Caco-2 (cell line): ENCODE measurements around the gene BMP10. TPM values are rescaled to one million over a fixed set of nuclear protein-coding genes. Genes with fewer than 3 reads are reported as not detected.

Experiments used
- BruUV-seq: library from RNA; stranded (reverse); fragments of 400-500 nt; replicated peaks from 2 replicates; lab custom pipeline; 2021; lab: Mats Ljungman, UMichigan
- CTCF ChIA-PET: fragments of 300-600 bp; sonication (Branson Sonifier 250); formaldehyde crosslinking; loops from one replicate; lab custom pipeline; 2022; ENCODE audit warnings: antibody characterized with exemption; lab: Charles Lee
- POLR2A ChIA-PET: fragments of 300-600 bp; sonication (Branson Sonifier 250); formaldehyde crosslinking; loops from one replicate; lab custom pipeline; 2022; ENCODE audit warnings: antibody characterized with exemption; lab: Charles Lee
- DNase-seq, 2 experiments: peaks; one replicate each; pipeline versions ENCODE4 v3.0.0 to v3.0.0-alpha.2; 2020 to 2022
- H3K27me3 ChIP-seq: replicated peaks from 2 replicates; pipeline ENCODE4 v1.6.0; 2011; ENCODE audit warnings: low read length; ENCODE audit not compliant: control insufficient read depth, insufficient read depth
- H3K36me3 ChIP-seq: 2 replicates; pipeline ENCODE4 v1.5.1; 2011; ENCODE audit warnings: low read length; ENCODE audit not compliant: control insufficient read depth, insufficient read depth
- H3K4me1 ChIP-seq: fragments of 250-450 bp; sonication (Bioruptor Pico); 2 replicates; pipeline ENCODE4 v1.5.1; 2020; ENCODE audit warnings: mild to moderate bottlenecking
- H3K4me3 ChIP-seq: 2 replicates; pipeline ENCODE4 v1.5.1; 2011; ENCODE audit warnings: low read depth, mild to moderate bottlenecking, control low read depth, low read length
- H3K9me3 ChIP-seq: fragments of 250-450 bp; sonication (Bioruptor Pico); 2 replicates; pipeline ENCODE4 v1.5.1; 2020; ENCODE audit warnings: mild to moderate bottlenecking, moderate library complexity
- H3K27ac Mint-ChIP-seq: one replicate; pipeline ENCODE4 v1.8.0; 2022; ENCODE audit warnings: mixed read lengths; ENCODE audit not compliant: unreplicated experiment
- H3K27me3 Mint-ChIP-seq: one replicate; pipeline ENCODE4 v1.8.0; 2022; ENCODE audit warnings: mixed read lengths; ENCODE audit not compliant: insufficient read depth, unreplicated experiment
- H3K36me3 Mint-ChIP-seq: one replicate; pipeline ENCODE4 v1.8.0; 2022; ENCODE audit warnings: mild to moderate bottlenecking, mixed read lengths; ENCODE audit not compliant: insufficient read depth, unreplicated experiment
- H3K4me1 Mint-ChIP-seq: one replicate; pipeline ENCODE4 v1.8.0; 2022; ENCODE audit warnings: low read depth, mixed read lengths; ENCODE audit not compliant: unreplicated experiment
- H3K4me3 Mint-ChIP-seq: one replicate; pipeline ENCODE4 v1.8.0; 2022; ENCODE audit warnings: mild to moderate bottlenecking, moderate library complexity, mixed read lengths; ENCODE audit not compliant: unreplicated experiment
- H3K9me3 Mint-ChIP-seq: one replicate; pipeline ENCODE4 v1.8.0; 2022; ENCODE audit warnings: mixed read lengths; ENCODE audit not compliant: unreplicated experiment
- CTCF ChIP-seq, 2 experiments: fragments of 200-600 bp in 1 of 2; IDR thresholded peaks; 1 replicate in 1 of 2; 2 replicates in 1 of 2; pipeline versions ENCODE4 v1.5.1 to v1.8.0; 2011 to 2022; ENCODE audit warnings: antibody characterized with exemption in 1 of 2, control low read depth in 1 of 2, inconsistent platforms in 1 of 2, low read depth in 1 of 2, low read length in 1 of 2, mild to moderate bottlenecking in 1 of 2, moderate library complexity in 1 of 2; ENCODE audit not compliant: insufficient read depth in 1 of 2, severe bottlenecking in 1 of 2, unreplicated experiment in 1 of 2
- intact Hi-C: fragments of 100-400 bp; cut with micrococcal nuclease; formaldehyde crosslinking; loops from one replicate; pipeline ENCODE4 v1.10.0; 2022; ENCODE audit not compliant: unreplicated experiment
- total RNA-seq: library from RNA; stranded (reverse); gene quantifications from 2 replicates; pipeline ENCODE4 v1.2.3, GENCODE V29; 2022

BMP10 gene
- total RNA-seq, 1 experiment from 2014 or later, result not detected

GRCh38 chr2:68879296-68879695 is 8.1 kb upstream of the BMP10 start:
- H3K27ac Mint-ChIP-seq, result peak overlapping the region; percentile 48
- Histone ChIP-seq H3K4me1 (peaks cover 31% of the 10 kb centered on the region), H3K36me3 (no peaks in the 10 kb centered on the region), H3K9me3 (peaks cover 3% of the 10 kb centered on the region; the same call in 1 of the 2 replicates), H3K4me3 (no peak overlapping the region), H3K27me3 (no peaks in the 10 kb centered on the region)
- BruUV-seq, result no TSS peak
- no peaks in the 10 kb centered on the region for H3K36me3 Mint-ChIP-seq
- CTCF ChIA-PET, result interaction anchor here (0.5 to 1.2 kb wide), 3 partner anchors 46 to 128 kb away, joined by 3 to 4 read pairs (median 3); no protein-coding TSS in a partner anchor
- peaks cover 7% of the 10 kb centered on the region for H3K4me1 Mint-ChIP-seq
- H3K4me3 Mint-ChIP-seq, result no peak overlapping the region
- TF ChIP-seq CTCF (IDR thresholded peaks at IDR 0.05; ENCODE audit: insufficient read depth in 1 of 2, low read depth in 1 of 2, low read length in 1 of 2, severe bottlenecking in 1 of 2, unreplicated experiment in 1 of 2), result no peak
- peak; percentile 65 to 75 for DNase-seq
- H3K9me3 Mint-ChIP-seq, result peaks cover 10% of the 10 kb centered on the region
- POLR2A ChIA-PET, result no interaction called here
- no peaks in the 10 kb centered on the region for H3K27me3 Mint-ChIP-seq
- intact Hi-C loops, result loop anchor here (1.0 kb wide), 1 partner anchor 10 kb away; no protein-coding TSS in a partner anchor

- ChIA-PET POLR2A (no interaction called here), CTCF (interaction anchor here (0.5 to 1.2 kb wide), 3 partner anchors 47 to 127 kb away, joined by 3 to 4 read pairs (median 3); no protein-coding TSS in a partner anchor)
- peaks cover 7% of the 10 kb centered on the region for H3K4me1 Mint-ChIP-seq
- H3K36me3 Mint-ChIP-seq, result no peaks in the 10 kb centered on the region
- no peaks in the 10 kb centered on the region for H3K36me3 ChIP-seq
- H3K27ac Mint-ChIP-seq, result peak overlapping the region; percentile 48
- peaks cover 10% of the 10 kb centered on the region for H3K9me3 Mint-ChIP-seq
- intact Hi-C loops, result loop anchor here (1.0 kb wide), 1 partner anchor 11 kb away; no protein-coding TSS in a partner anchor
- no TSS peak for BruUV-seq
- DNase-seq, result no peak
- TF ChIP-seq CTCF (IDR thresholded peaks at IDR 0.05; ENCODE audit: insufficient read depth in 1 of 2, low read depth in 1 of 2, low read length in 1 of 2, severe bottlenecking in 1 of 2, unreplicated experiment in 1 of 2), result no peak
- H3K27me3 ChIP-seq, result no peaks in the 10 kb centered on the region
- H3K9me3 ChIP-seq, result peaks cover 3% of the 10 kb centered on the region; the same call in 1 of the 2 replicates
- H3K4me3 Mint-ChIP-seq, result no peak overlapping the region
- no peaks in the 10 kb centered on the region for H3K27me3 Mint-ChIP-seq
- no peak overlapping the region for H3K4me3 ChIP-seq
- H3K4me1 ChIP-seq, result peaks cover 31% of the 10 kb centered on the region
Observed at GRCh38 chr2:68878753-68879152, 7.6 kb upstream of the BMP10 start.

- no peaks in the 10 kb centered on the region for H3K27me3 ChIP-seq
- CTCF ChIA-PET, result interaction anchor here (0.8 kb wide), 1 partner anchor 49 kb away, joined by 5 read pairs; no protein-coding TSS in a partner anchor
- no peak for DNase-seq
Observed at GRCh38 chr2:68878071-68878711, 7.0 kb upstream of the BMP10 start.

More at GRCh38 chr2:68878071-68878711, 7.0 kb upstream of the BMP10 start:
- POLR2A ChIA-PET, result no interaction called here
- intact Hi-C loops, result no loop called here
- Histone ChIP-seq H3K36me3 (no peaks in the 10 kb centered on the region), H3K9me3 (peaks cover 3% of the 10 kb centered on the region; the same call in 1 of the 2 replicates), H3K4me1 (peaks cover 31% of the 10 kb centered on the region), H3K4me3 (no peak overlapping the region)
- peaks cover 10% of the 10 kb centered on the region for H3K9me3 Mint-ChIP-seq
- TF ChIP-seq CTCF (IDR thresholded peaks at IDR 0.05; ENCODE audit: insufficient read depth in 1 of 2, low read depth in 1 of 2, low read length in 1 of 2, severe bottlenecking in 1 of 2, unreplicated experiment in 1 of 2), result no peak
- no peaks in the 10 kb centered on the region for H3K36me3 Mint-ChIP-seq
- H3K27me3 Mint-ChIP-seq, result no peaks in the 10 kb centered on the region
- H3K4me1 Mint-ChIP-seq, result peaks cover 7% of the 10 kb centered on the region
- no peak overlapping the region for H3K4me3 Mint-ChIP-seq
- peak overlapping the region; percentile 48 for H3K27ac Mint-ChIP-seq
- no TSS peak for BruUV-seq
